ENCODE measurements around the gene PPP1R11. TPM values are rescaled to one million over a fixed set of nuclear protein-coding genes. Genes with fewer than 3 reads are reported as not detected.
A peak's percentile ranks its signal among the peaks of the same experiment; 100 is the strongest.

PPP1R11 gene
- total and polyA plus RNA-seq, 2 of the 4 experiments (the other 2 are of a cell fraction) = 15.6 to 46.0 TPM

- dilution Hi-C loops (cut with HindIII; ENCODE audit: low sequenced_read_pairs, unreplicated experiment) (no loop called here), intact Hi-C loops (cut with micrococcal nuclease) (no loop called here), in situ Hi-C loops (cut with MboI; ENCODE audit: low sequenced_read_pairs) (no loop called here)
- Histone ChIP-seq H3K56ac (ENCODE audit: extremely low read depth, insufficient read depth, low read length) (no peak overlapping the region), H3K14ac (replicated peaks; ENCODE audit: low read depth, low read length) (no peak overlapping the region), H3K36me3 (ENCODE audit: control insufficient read depth, insufficient read depth, low read length) (peaks cover 2% of the 10 kb centered on the region; the same call in 1 of the 2 replicates), H3K27ac (ENCODE audit: insufficient read depth, low read length) (no peak overlapping the region), H2AK9ac (replicated peaks; ENCODE audit: low read depth, low read length, poor library complexity) (peak overlapping the region; percentile 71), H3K9ac (ENCODE audit: low read depth, low read length) (no peak overlapping the region), H2BK5ac (ENCODE audit: low read depth, low read length, poor library complexity, severe bottlenecking) (no peak overlapping the region), H2AK5ac (ENCODE audit: low read depth, low read length) (no peak overlapping the region), H2BK15ac (ENCODE audit: low read depth, low read length) (no peak overlapping the region), H3K23ac (ENCODE audit: low read depth, low read length) (no peak overlapping the region), H3K4me2 (ENCODE audit: low read depth, low read length) (peak overlapping the region; percentile 65; the same call in 1 of the 2 replicates), H3K18ac (ENCODE audit: low read depth, low read length) (no peak overlapping the region), H3K4ac (ENCODE audit: low read depth, low read length) (no peak overlapping the region), H4K20me1 (ENCODE audit: insufficient read depth, low read length) (no peaks in the 10 kb centered on the region), H3K4me1 (ENCODE audit: control insufficient read depth, insufficient read depth, low read length) (peaks cover 3% of the 10 kb centered on the region; the same call in 1 of the 2 replicates), H4K91ac (ENCODE audit: insufficient read depth, low read depth, low read length) (no peak overlapping the region), H3K79me1 (ENCODE audit: low read depth in 1 of 2, low read length in 2 of 2) (no peaks in the 10 kb centered on the region), H3K9me3 (ENCODE audit: control insufficient read depth, insufficient read depth, low read length) (no peaks in the 10 kb centered on the region), H2BK20ac (ENCODE audit: low read depth, low read length) (no peak overlapping the region), H3K9me1 (ENCODE audit: insufficient read depth, low read length) (peaks cover 3% of the 10 kb centered on the region; the same call in 1 of the 2 replicates), H4K5ac (ENCODE audit: low read depth, low read length) (no peak overlapping the region), H2AFZ (replicated peaks; ENCODE audit: low read length, poor library complexity) (peak overlapping the region; percentile 76), H3K4me3 (ENCODE audit: insufficient read depth, low read depth, low read length) (peak overlapping the region; percentile 18; the same call in 1 of the 2 replicates), H4K8ac (ENCODE audit: low read depth in 2 of 2, low read length in 2 of 2) (no peak overlapping the region), H2BK120ac (ENCODE audit: low read depth, low read length) (no peak overlapping the region), H3K27me3 (ENCODE audit: control insufficient read depth, insufficient read depth, low read length) (peaks cover 81% of the 10 kb centered on the region)
- ChIA-PET POLR2A (ENCODE audit: unreplicated experiment) (no interaction called here), CTCF (interaction anchor here (0.6 kb wide), 1 partner anchor 20 kb away, joined by 3 read pairs; no protein-coding TSS in a partner anchor)
- no TSS peak for BruUV-seq (replicated peaks)
- DNase-seq (no peak), ATAC-seq (ENCODE audit: low read depth) (peak; percentile 28)
- TF ChIP-seq CTCF (conservative IDR thresholded peaks at IDR 0.05; ENCODE audit: low read depth, low read length) = no peak
- no peak for TF ChIP-seq FOS (IDR thresholded peaks at IDR 0.05; ENCODE audit: low read depth, low read length)
- no peak for TF ChIP-seq RAD21 (IDR thresholded peaks at IDR 0.05; ENCODE audit: low read length)
- no peak for TF ChIP-seq MAFK (IDR thresholded peaks at IDR 0.05; ENCODE audit: low read depth, low read length)
- TF ChIP-seq MXI1 (IDR thresholded peaks at IDR 0.05; ENCODE audit: borderline replicate concordance, low read depth, low read length) = no peak
- TF ChIP-seq ELK1 (IDR thresholded peaks at IDR 0.05; ENCODE audit: borderline replicate concordance, low read depth, low read length) = no peak
- TF ChIP-seq RCOR1 (IDR thresholded peaks at IDR 0.05; ENCODE audit: insufficient replicate concordance, low read length) = no peak
- TF ChIP-seq NFE2L2 (IDR thresholded peaks at IDR 0.05; ENCODE audit: low read depth, low read length) = no peak
- no peak for TF ChIP-seq CHD1 (IDR thresholded peaks at IDR 0.05; ENCODE audit: low read depth, low read length)
- no peak for TF ChIP-seq SMC3 (IDR thresholded peaks at IDR 0.05; ENCODE audit: low read depth, low read length)
- no peak for TF ChIP-seq CEBPB (IDR thresholded peaks at IDR 0.05; ENCODE audit: low read depth, low read length)
- TF ChIP-seq USF2 (IDR thresholded peaks at IDR 0.05; ENCODE audit: low read depth, low read length) = no peak
- 4% methylated on average over 17 of the region's 37 CpGs; no CpG with 5 or more reads in 1 of the 2 experiments for WGBS, 2 experiments (ENCODE audit: extremely low coverage in 2 of 2, insufficient read length in 1 of 2)
Measured at GRCh38 chr6:30074331-30075093, 7.5 kb downstream of the PPP1R11 start.

Data from IMR-90 (cell line).